Nucleus accumbens (tissue), 56 donors: ENCODE results near the gene CASKIN2.
A peak's percentile ranks its signal among the peaks of the same experiment; 100 is the strongest.
"Not testable (repeated sequence)": the region's sequence is repeated elsewhere in the genome, so short reads cannot be mapped to it uniquely, and the experiment has no call there.

Experiments used
- DNase-seq, 56 donors: peaks; one replicate each; lab custom pipeline; 2025; lab: John Stamatoyannopoulos, UW

CASKIN2 gene

DNA sequence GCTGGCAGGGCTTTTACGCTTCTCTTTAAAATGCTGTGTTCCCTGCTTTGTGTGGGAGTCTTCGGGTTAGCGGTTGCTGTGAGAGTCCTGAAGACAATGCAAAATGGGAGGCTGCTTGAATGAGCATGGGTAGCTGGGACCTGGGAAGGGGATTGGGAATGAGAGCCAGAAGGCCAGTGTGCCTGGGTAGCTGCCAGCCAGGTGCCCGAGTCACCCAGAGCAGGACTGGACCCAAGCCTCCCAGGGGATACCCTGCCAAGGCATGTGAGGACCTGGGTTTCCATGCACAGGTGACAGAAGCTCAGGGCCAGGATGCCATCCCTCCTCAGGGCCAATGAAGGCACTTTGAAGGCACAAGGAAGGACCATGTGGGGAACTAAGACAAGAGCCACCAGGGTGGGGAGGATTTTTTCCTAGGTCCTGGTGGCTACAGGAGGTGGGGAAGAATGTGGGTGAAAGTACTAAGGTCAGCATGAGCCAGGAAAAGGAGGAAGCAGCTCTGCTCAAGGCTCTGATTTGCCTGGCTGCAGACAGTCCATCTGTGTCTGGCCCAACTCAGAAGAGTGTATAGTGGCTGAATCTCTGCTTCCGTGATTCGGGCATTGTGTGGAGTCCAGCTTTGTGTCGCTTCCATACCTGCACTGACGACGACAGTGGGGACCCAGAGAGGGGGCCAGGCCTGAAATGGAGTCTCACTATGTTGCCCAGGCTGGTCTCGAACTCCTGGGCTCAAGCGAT is 38.4 kb downstream of the CASKIN2 start:
- DNase-seq = peak in 2 of 56 donors; percentile 45 to 58

DNA sequence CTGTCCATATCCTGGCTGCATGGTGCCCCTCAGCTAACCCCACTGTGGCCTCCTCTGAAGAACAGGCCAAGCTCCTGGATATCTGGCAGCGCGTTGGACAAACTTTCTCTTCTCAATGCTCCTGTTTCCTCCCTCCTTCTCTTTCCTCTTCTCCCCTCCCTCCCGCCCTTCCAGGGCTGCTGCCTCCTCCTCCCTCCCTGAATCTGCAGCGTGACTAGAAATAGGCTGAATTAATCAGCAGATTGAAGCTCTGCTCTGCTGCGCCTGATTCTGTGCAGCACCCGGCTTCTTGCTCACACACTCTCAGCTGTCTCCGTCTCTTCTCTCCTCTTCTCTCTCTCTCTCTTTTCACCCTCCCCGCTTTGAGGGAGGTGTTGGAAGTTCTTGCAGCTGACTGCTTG is 39.1 kb downstream of the CASKIN2 start:
- DNase-seq = peak in 47 of 56 donors; percentile 27 to 86 (median 63)

DNA sequence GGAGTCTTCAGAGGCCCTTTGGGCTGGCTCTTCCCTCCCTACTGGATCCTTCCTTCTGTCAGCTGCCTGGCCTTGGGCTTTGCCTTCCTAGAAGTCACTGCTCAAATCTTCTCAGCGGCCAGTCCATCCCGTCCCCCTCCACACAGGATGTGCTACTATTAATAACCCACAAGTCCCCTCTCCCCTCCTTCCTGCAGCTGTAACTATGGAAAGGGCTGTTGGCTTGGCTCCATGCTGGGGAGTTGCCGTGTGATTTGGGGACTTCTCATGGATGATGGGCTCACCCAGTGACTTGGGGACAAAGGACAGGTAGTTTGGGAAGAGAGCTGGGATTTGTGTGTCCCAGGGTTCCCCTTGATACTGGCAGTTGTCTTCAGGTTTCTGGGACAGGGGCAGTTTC is 39.5 kb downstream of the CASKIN2 start:
- no peak for DNase-seq

DNA sequence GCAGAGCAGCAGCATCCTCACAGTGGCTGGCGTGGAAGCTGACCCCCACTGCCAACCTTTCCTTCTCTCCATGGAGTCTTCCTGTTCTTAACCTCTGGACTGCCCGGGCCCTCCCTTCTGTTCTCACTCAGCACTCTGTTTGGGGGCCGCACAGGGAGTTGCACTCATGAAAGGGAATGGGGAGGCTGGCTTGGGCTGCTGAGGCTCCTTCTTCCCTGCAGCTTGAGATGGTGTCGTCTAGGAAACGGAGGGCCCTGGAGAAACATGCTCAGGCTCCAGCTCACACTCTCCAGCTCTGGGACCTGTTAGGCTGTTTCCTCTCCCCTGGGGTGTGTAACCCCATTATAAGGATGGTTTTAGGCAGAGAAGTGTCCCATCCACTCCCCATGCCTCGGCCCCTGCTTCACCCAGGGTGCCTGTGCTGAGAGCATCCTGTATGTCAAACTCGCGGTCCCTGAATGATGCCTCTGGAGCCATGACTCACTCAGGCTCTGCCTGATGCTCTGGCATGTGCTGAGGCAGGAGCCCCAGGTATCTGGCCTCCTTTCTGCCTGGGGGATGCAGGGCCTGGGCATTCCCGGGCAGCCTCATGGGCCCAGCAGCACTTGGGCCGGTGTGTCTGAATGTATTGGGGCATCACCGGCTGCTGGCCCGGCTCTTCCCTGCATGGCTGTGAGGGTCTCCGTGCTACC is 40.0 kb downstream of the CASKIN2 start:
- peak in 18 of 56 donors; percentile 20 to 69 (median 50) for DNase-seq

DNA sequence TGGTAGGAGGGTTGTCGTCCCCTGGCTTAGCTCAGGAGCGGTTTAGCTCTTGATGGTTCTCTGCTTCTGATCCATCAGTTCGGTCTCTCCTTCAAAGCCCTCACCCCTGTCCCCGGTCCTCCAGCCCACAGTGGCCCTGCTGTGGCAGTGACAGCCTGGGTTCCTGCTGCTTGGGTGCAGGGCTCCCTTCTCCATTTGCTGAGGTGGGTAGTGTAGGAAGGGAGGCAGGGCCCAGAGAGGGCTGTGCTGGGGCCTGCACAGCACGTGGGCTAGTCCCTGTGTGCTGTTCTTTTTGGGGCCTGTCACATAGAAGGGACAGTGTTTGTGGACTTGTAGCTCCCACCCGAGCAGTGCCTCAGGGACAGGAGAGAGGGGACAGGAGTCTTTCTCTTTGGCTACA is 40.6 kb downstream of the CASKIN2 start:
- DNase-seq = no peak

DNA sequence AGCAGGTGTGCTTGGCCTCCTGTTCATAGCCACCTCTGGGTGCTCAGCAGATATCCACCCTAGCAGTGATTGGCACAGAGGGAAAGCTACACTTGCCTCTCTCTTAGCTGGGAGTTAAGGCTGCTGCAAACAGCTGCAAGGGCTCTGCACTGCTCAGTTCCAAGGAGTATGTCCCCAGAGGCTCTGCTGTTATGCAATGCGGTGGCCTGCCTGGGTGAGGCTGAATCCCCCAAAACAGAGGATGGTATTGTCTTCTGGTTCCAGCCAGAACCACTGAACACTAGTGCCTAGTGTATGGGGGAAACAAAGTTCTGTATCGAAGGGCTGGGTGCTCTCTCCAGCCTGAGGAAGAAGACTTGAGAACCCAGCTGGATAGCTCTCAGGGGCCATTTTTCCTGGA is 42.1 kb downstream of the CASKIN2 start:
- peak in 29 of 56 donors; percentile 12 to 64 (median 33) for DNase-seq

DNA sequence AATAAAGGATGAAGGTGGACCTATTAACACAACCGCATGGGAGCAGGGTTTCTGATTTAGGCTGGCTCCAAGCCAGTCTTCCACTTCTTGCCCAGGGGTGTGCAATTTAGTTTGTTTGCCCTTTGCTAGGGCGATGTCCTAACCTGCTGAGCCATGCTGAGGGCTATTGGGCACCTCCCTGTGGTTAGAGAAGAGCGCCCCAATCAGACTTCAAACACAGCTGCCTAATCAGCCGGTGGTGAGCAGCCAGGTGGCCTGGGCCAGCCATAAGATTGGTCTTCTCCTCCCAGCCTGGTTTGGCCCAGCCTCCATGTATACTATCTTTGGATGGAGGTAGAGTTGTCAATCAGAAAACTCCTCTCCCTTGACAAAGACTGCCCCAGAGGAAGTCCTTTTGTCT is 43.2 kb downstream of the CASKIN2 start:
- DNase-seq = no peak

DNA sequence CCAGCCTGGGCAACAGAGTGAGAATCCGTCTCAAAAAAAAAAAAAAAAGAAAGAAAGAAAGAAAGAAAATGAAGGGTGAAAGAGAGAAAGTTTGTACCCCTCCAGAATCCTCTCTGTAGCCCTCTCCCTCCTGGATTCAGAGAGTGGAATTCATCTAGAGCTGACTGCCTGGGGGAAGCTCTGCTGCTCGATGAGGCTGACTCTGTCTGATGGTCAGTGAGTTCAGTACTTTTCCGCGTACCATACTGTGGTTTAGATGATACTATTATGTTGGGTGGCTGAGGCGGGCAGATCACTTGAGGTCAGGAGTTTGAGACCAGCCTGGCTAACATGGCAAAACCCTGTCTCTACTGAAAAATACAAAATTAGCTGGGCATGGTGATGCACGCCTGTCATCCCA is 44.1 kb downstream of the CASKIN2 start:
- DNase-seq = no peak

DNA sequence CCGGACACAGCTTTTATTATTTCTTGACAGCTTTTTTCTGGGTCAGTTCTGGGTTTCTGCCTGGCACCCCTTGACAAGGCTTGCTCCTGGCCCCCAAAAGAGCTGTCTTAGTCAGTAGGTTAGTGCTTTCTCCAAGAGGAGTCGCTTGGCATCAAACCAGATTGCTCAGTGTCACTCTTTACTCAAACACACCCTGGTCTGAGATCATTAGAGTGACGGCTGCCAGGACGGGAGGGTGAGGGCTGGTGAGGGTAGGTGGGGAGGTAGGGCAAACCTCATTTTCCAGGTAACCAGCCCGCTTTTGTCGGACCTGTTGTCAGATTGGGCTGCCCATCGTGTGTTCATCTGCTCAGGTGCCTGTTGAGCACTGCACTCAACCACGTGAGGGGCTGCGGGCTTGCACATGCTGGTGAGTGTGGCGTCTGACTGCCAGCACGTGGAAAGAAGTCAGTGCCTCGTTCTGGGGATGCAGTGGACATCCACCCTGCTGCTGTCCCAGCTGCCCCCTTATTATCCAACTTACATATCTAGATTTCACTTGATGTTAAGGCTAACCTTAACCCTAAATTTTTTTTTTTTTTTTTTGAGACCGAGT is 46.5 kb downstream of the CASKIN2 start:
- no peak for DNase-seq

DNA sequence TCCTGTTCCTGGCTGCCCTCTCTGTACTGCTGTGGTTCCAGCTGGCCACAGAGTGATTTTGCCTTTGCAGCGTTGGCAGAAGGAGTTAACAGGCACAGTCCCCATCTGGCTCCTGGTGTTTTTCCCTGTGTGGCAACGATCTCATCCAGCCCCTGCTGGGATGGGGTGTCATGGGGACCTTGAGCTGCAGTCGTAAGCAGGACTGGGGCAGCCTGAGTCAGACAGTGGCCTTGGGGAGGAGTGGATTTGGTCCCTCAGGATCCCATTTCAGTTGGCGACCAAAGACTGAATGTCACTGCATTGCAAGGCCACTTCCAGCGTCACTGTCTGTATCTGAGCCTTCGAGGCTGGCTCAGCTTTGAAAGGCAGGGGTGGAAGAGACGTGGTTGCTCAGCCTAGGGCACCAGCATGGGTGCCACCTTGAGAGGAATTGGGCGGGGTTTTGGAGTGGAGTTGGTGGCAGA is 47.0 kb downstream of the CASKIN2 start:
- peak in 24 of 56 donors; percentile 13 to 69 (median 36) for DNase-seq

DNA sequence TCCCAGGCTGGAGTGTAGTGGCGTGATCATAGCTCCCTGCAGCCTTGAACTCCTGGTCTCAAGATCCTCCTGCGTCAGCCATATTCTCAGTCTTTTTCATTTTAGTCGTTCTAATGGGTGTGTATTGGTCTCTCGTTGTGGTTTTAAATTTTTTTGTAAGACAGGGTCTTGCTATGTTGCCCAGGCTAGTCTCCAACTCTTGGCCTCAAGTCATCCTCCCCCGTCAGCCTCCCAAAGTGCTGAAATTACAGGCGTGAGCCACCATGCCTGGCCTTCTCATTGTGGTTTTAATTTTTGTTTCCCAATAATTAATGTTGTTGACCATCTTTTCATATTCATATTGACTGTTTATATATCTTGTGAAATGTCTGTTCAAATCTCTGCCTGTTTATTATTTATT is 50.3 kb downstream of the CASKIN2 start:
- DNase-seq = no peak

DNA sequence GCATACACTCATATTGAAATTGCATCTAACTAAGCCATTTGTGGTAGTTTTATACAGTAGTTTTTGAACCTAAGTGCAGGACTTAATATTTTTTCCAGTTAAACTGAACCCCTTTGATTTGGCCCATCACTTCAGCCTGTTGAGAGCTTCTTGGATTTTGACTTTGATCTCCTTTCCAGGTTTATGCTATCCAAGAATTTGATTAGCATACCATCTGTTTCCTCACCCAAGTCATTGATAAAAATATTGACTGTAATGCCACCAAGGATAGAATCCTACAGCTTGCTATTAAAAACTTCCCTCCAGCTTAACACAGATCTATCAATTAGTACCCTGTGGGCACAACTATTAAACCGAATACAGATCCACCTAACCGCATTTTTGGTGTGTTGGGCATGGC is 51.7 kb downstream of the CASKIN2 start:
- DNase-seq = no peak

DNA sequence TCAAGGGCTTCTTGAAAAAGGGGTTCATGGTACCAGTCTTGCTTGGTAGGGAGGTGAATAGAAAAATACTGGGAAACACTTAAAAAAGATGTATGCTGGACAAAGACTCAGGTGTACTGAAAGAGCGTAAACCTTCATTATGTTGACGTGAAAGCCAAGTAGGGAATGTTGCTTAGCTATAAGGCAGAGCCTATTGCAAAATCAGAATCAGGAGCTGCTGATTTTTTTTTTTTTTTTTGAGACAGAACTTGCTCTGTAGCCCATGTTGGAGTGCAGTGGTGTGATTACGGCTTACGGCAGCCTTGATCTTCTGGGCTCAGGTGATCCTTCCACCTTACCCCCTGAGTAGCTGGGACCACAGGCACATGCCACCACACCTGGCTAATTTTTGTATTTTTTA is 55.0 kb downstream of the CASKIN2 start:
- DNase-seq = no peak

DNA sequence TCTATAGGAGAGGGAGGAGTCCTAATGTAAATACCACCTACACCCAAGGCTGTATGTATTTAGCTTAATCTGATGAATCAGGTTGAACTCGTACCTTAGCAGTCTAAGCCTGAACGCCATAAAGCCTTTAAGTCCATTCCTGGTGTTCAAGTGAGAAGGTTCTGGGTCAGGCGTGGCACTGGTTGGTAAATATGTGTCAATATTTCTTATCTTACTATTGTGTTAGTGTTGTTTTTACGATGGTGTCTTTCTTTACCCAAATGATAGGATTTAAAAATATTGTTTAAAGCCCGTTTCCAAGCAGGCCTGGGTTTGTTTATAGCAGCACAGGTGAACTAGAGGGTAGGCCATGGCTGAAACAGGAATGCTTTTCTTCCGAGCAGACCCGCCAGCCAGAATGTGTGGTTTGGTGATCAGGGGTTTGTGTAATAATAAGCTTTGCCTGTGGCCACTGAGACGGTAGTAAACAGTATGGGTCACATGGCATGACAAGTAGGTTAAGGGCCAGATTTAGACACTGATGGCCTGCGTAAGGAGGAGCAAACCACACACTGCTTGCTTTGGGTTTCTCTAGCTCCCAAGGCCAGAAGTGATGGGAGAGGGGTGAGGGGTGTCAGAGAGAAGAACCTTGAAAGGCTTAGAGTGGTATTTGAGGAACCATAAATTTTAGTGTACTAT is 55.6 kb downstream of the CASKIN2 start:
- DNase-seq = peak in 5 of 56 donors; percentile 4 to 17 (median 12)

DNA sequence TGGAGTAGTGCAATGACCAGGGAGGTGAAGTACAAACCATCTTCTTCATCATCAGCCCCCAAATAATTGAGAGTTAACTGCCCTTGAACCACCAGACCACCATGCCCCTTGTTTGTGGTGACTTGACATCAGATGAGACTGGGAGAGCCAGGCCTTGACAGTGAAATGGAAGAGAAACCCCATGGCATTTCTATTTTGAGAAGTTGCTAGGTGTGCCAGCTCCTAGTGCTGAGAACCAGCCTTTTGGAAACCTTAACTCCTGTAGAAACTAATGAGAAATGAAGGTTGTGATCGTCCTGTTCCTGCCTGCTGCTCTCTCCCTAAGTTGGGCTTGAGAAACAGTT is 56.1 kb downstream of the CASKIN2 start:
- DNase-seq = no peak

DNA sequence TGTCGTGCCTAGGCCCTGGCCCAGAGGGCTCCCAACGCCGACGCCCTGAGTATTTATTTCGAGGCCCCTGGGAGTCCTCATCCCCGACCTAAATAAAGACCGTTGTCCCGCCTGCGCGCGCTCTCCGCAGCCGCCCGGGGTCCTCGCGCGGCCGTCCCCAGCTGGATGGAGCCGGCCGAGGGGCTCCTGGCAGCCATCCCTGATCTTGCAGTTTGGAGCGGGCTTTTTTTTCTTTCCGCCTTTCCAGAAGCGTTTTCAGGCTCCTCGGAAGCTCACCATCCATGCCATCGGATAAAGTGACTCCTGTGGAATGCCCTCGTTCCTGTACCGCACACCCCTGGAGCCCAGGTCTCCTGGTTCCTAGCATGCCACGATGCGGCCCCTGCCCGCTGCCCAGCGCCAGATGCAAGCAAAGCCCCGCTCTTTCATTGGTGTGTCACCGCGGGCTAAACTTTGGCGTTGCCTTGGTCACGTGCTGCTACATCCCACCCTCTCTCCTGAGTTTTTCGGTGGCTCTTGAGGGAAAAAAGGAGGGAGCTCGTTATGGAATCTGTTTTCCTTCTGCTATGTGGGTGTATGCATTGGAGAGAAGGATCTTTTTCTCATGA is 58.2 kb downstream of the CASKIN2 start:
- peak in 47 of 56 donors; percentile 11 to 76 (median 47) for DNase-seq

DNA sequence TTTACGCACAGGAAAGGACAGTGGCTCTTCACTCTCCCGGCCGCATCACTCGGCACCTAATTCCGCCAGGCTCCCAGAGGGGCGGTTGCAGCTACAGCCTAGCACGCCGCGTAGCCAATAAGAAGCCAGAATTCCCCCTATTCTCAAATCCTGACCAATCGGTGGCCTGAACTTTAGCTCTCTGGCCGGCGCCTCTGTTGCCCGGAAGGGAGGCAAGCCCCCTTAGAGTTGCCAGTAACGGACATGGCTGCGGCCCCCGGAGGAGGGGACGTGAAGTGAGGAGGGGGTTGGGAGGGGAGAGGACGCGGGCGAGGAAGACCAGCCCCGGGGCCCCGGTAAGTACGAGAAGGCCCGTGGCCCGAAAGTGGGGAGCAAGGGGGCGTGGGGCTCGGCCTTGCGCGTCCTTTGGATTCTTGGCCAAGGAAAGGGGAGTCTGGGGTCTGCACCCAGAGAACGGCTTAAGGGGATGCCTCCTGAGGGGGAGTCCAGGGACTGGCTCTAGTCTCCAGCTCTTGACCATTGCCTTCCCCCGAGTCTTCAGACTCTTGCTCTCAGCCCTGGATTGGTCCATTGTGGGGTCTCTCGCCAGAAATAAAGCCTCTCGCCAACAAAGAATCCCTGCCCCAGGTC is 58.8 kb downstream of the CASKIN2 start, which contains the start of gene TMEM94:
Gene TMEM94 (plus strand): TSS at position 219 of the 630 bp plus-strand sequence. CDS start 15,271 bp downstream, outside the sequence.
- peak; percentile 60 to 99 (median 95) for DNase-seq

DNA sequence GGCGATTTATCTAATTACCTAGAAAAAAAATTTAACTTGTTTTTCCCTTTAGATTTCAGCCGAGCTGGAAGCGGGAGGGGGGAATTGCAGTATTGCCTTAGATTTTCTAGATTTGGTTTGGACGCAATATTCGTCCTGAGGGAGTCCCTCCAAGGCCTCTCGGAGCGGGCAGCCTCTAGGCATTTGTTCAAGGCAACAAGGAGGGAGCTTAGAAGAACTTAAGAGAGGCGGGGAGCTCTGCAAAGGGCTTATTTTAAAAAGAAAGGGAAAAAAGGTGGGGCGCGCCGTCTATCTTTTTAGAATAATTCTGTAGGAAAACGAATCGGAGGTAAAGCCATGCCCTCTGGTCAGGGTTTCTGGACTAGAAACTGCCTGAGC is 59.3 kb downstream of the CASKIN2 start:
- DNase-seq = peak in 5 of 56 donors; percentile 47 to 80 (median 67)

DNA sequence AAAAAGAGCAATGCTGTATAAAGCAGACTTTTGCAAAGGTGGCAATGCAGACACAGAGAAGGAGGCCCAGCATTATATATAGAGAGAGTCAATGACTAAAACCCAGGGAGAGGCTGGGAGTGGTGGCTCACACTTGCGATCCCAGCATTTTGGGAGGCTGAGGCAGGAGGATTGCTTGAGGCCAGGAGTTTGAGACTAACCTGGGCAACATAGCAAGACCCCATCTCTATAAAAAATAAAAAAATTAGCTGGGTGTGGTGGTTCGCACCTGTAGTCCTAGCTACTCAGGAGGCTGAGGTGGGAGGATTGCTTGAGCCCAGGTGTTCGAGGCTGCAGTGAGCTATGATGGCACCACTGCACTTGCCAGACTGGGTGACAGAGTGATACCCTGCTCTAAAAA is 60.7 kb downstream of the CASKIN2 start:
- DNase-seq = not testable (repeated sequence)

DNA sequence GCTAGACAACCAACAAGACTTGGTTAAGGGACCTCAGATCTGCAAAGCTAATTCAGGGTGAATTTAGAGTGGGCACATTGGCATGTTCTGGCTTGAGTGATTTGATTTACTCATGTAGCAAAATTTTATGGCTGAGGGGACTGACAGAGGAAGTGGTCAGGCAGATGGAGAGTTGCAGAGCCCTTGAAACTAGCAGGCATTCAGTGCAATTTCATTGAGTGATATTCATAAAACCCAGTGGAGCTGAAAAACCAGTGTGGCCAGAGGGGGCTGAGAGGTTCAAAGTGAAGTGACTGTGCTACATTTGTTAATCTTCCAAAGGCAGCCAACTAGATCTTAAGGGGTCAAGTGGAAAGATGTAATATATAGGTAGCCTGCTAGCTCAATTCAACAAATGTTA is 61.1 kb downstream of the CASKIN2 start:
- no peak for DNase-seq
